HAP-1 (cell line): ENCODE results near the gene PADI2.

Source experiments
- DNase-seq, 2 experiments: peaks; one replicate each; pipeline ENCODE4 v3.0.0-alpha.2; 2016 to 2020; ENCODE audit warnings: low spot score in 2 of 2
- H3K27me3 ChIP-seq: fragments of 250-450 bp; sonication (Bioruptor Pico); 2 replicates; pipeline ENCODE4 v1.5.1; 2020; ENCODE audit warnings: low read depth, mild to moderate bottlenecking, moderate library complexity
- H3K36me3 ChIP-seq: fragments of 250-450 bp; sonication (Bioruptor Pico); replicated peaks from 2 replicates; pipeline ENCODE4 v1.5.1; 2020; ENCODE audit warnings: mild to moderate bottlenecking
- H3K4me1 ChIP-seq: fragments of 250-450 bp; sonication (Bioruptor Pico); 2 replicates; pipeline ENCODE4 v1.5.1; 2020; ENCODE audit warnings: mild to moderate bottlenecking
- H3K4me3 ChIP-seq: fragments of 250-450 bp; sonication (Bioruptor Pico); 2 replicates; pipeline ENCODE4 v1.5.1; 2020; ENCODE audit warnings: mild to moderate bottlenecking, moderate library complexity
- H3K9me3 ChIP-seq: fragments of 250-450 bp; sonication (Bioruptor Pico); 2 replicates; pipeline ENCODE4 v1.5.1; 2020; ENCODE audit warnings: mild to moderate bottlenecking, moderate library complexity
- in situ Hi-C: fragments of 300-500 bp; cut with MboI; formaldehyde crosslinking; loops from 3 replicates; pipeline ENCODE4 v1.14.3; 2020; ENCODE audit warnings: low sequenced_read_pairs, inconsistent platforms, mixed read lengths

Gene PADI2

GRCh38 chr1:17097787-17098186, 21.5 kb downstream of the PADI2 start:
- no peaks in the 10 kb centered on the region for H3K4me1 ChIP-seq
- no peak overlapping the region for H3K4me3 ChIP-seq
- no peaks in the 10 kb centered on the region for H3K36me3 ChIP-seq
- H3K9me3 ChIP-seq = no peaks in the 10 kb centered on the region
- no peak for DNase-seq
- in situ Hi-C loops = no loop called here
- peaks cover 2% of the 10 kb centered on the region; the same call in 1 of the 2 replicates for H3K27me3 ChIP-seq

GRCh38 chr1:17097147-17097546, 22.1 kb downstream of the PADI2 start:
- H3K4me1 ChIP-seq = no peaks in the 10 kb centered on the region
- DNase-seq = no peak
- in situ Hi-C loops = no loop called here
- H3K27me3 ChIP-seq = peaks cover 2% of the 10 kb centered on the region; the same call in 1 of the 2 replicates
- no peaks in the 10 kb centered on the region for H3K36me3 ChIP-seq
- H3K9me3 ChIP-seq = no peaks in the 10 kb centered on the region
- no peak overlapping the region for H3K4me3 ChIP-seq

GRCh38 chr1:17096584-17096983, 22.7 kb downstream of the PADI2 start:
- DNase-seq = no peak
- in situ Hi-C loops = no loop called here
- peaks cover 2% of the 10 kb centered on the region; the same call in 1 of the 2 replicates for H3K27me3 ChIP-seq
- H3K36me3 ChIP-seq = no peaks in the 10 kb centered on the region
- H3K4me1 ChIP-seq = no peaks in the 10 kb centered on the region
- H3K9me3 ChIP-seq = no peaks in the 10 kb centered on the region
- no peak overlapping the region for H3K4me3 ChIP-seq

GRCh38 chr1:17095141-17095540, 24.1 kb downstream of the PADI2 start:
- Histone ChIP-seq H3K36me3 (no peaks in the 10 kb centered on the region), H3K4me1 (no peaks in the 10 kb centered on the region), H3K9me3 (no peaks in the 10 kb centered on the region), H3K27me3 (peaks cover 2% of the 10 kb centered on the region; the same call in 1 of the 2 replicates), H3K4me3 (no peak overlapping the region)
- in situ Hi-C loops = no loop called here
- no peak for DNase-seq

GRCh38 chr1:17094664-17095063, 24.6 kb downstream of the PADI2 start:
- H3K36me3 ChIP-seq = no peaks in the 10 kb centered on the region
- H3K4me3 ChIP-seq = no peak overlapping the region
- H3K4me1 ChIP-seq = no peaks in the 10 kb centered on the region
- H3K9me3 ChIP-seq = no peaks in the 10 kb centered on the region
- no peak for DNase-seq
- in situ Hi-C loops = no loop called here
- peaks cover 2% of the 10 kb centered on the region; the same call in 1 of the 2 replicates for H3K27me3 ChIP-seq

GRCh38 chr1:17093822-17094393, 25.3 kb downstream of the PADI2 start:
- in situ Hi-C loops = no loop called here
- Histone ChIP-seq H3K4me3 (no peak overlapping the region), H3K36me3 (no peaks in the 10 kb centered on the region), H3K4me1 (no peaks in the 10 kb centered on the region), H3K9me3 (no peaks in the 10 kb centered on the region), H3K27me3 (peaks cover 2% of the 10 kb centered on the region; the same call in 1 of the 2 replicates)
- DNase-seq = no peak

GRCh38 chr1:17091252-17091651, 28.0 kb downstream of the PADI2 start:
- H3K4me3 ChIP-seq = no peak overlapping the region
- H3K4me1 ChIP-seq = no peaks in the 10 kb centered on the region
- no peak for DNase-seq
- in situ Hi-C loops = no loop called here
- no peaks in the 10 kb centered on the region for H3K9me3 ChIP-seq
- H3K27me3 ChIP-seq = peaks cover 2% of the 10 kb centered on the region; the same call in 1 of the 2 replicates
- H3K36me3 ChIP-seq = no peaks in the 10 kb centered on the region

GRCh38 chr1:17089506-17089905, 29.7 kb downstream of the PADI2 start:
- Histone ChIP-seq H3K4me3 (no peak overlapping the region), H3K36me3 (no peaks in the 10 kb centered on the region), H3K9me3 (no peaks in the 10 kb centered on the region), H3K27me3 (no peaks in the 10 kb centered on the region), H3K4me1 (no peaks in the 10 kb centered on the region)
- in situ Hi-C loops = no loop called here
- DNase-seq = no peak

GRCh38 chr1:17086751-17087150, 32.5 kb downstream of the PADI2 start:
- Histone ChIP-seq H3K4me3 (no peak overlapping the region), H3K27me3 (no peaks in the 10 kb centered on the region), H3K36me3 (no peaks in the 10 kb centered on the region), H3K9me3 (no peaks in the 10 kb centered on the region), H3K4me1 (no peaks in the 10 kb centered on the region)
- no peak for DNase-seq
- in situ Hi-C loops = no loop called here

- no peak for DNase-seq
- in situ Hi-C loops = no loop called here
- Histone ChIP-seq H3K36me3 (no peaks in the 10 kb centered on the region), H3K9me3 (no peaks in the 10 kb centered on the region), H3K27me3 (no peaks in the 10 kb centered on the region), H3K4me3 (no peak overlapping the region), H3K4me1 (no peaks in the 10 kb centered on the region)
Observed at GRCh38 chr1:17084787-17085186, 34.5 kb downstream of the PADI2 start.

GRCh38 chr1:17082761-17083160, 36.5 kb downstream of the PADI2 start:
- no peak for DNase-seq
- in situ Hi-C loops = no loop called here
- H3K4me1 ChIP-seq = no peaks in the 10 kb centered on the region
- no peaks in the 10 kb centered on the region for H3K9me3 ChIP-seq
- no peaks in the 10 kb centered on the region for H3K36me3 ChIP-seq
- no peak overlapping the region for H3K4me3 ChIP-seq
- no peaks in the 10 kb centered on the region for H3K27me3 ChIP-seq

- Histone ChIP-seq H3K4me3 (no peak overlapping the region), H3K4me1 (no peaks in the 10 kb centered on the region)
- no peak for DNase-seq
Observed at GRCh38 chr1:17081439-17081838, 37.8 kb downstream of the PADI2 start.

GRCh38 chr1:17080880-17081279, 38.4 kb downstream of the PADI2 start:
- H3K36me3 ChIP-seq = no peaks in the 10 kb centered on the region
- no peak overlapping the region for H3K4me3 ChIP-seq
- no peaks in the 10 kb centered on the region for H3K27me3 ChIP-seq
- H3K4me1 ChIP-seq = no peaks in the 10 kb centered on the region
- in situ Hi-C loops = no loop called here
- no peaks in the 10 kb centered on the region for H3K9me3 ChIP-seq
- no peak for DNase-seq

More at GRCh38 chr1:17081439-17081838, 37.8 kb downstream of the PADI2 start:
- in situ Hi-C loops = no loop called here
- no peaks in the 10 kb centered on the region for H3K36me3 ChIP-seq
- H3K27me3 ChIP-seq = no peaks in the 10 kb centered on the region
- no peaks in the 10 kb centered on the region for H3K9me3 ChIP-seq

GRCh38 chr1:17080085-17080759, 39.0 kb downstream of the PADI2 start:
- in situ Hi-C loops = no loop called here
- Histone ChIP-seq H3K4me3 (no peak overlapping the region), H3K9me3 (no peaks in the 10 kb centered on the region), H3K4me1 (no peaks in the 10 kb centered on the region), H3K36me3 (no peaks in the 10 kb centered on the region), H3K27me3 (no peaks in the 10 kb centered on the region)
- no peak for DNase-seq
